BJ (cell line): ENCODE data around the gene CCNE1. TPM values are rescaled to one million over a fixed set of nuclear protein-coding genes. Genes with fewer than 3 reads are reported as not detected.

Experiments
- CTCF ChIA-PET: fragments of 350-600 bp; formaldehyde crosslinking; extraction: SDS; loops from one replicate; lab custom pipeline; 2021; ENCODE audit warnings: antibody characterized with exemption, inconsistent platforms; lab: Yijun Ruan, JAX
- POLR2A ChIA-PET: fragments of 300-600 bp; sonication (Branson Sonifier 250); formaldehyde crosslinking; extraction: SDS; loops from one replicate; lab custom pipeline; 2021; ENCODE audit warnings: antibody characterized with exemption; lab: Charles Lee
- DNase-seq: peaks from one replicate; pipeline ENCODE4 v3.0.0-alpha.2; 2011; ENCODE audit warnings: low read depth
- H3K27me3 ChIP-seq: 2 replicates; pipeline ENCODE4 v1.6.0; 2011; ENCODE audit warnings: low read length; ENCODE audit not compliant: control insufficient read depth, insufficient read depth
- H3K36me3 ChIP-seq: 2 replicates; pipeline ENCODE4 v1.5.1; 2011; ENCODE audit warnings: low read length; ENCODE audit not compliant: control insufficient read depth, insufficient read depth
- H3K4me3 ChIP-seq: 2 replicates; pipeline ENCODE4 v1.5.1; 2011; ENCODE audit warnings: low read depth, mild to moderate bottlenecking, control low read depth, low read length
- CTCF ChIP-seq: IDR thresholded peaks from 2 replicates; pipeline ENCODE4 v1.5.1; 2011; ENCODE audit warnings: low read depth, mild to moderate bottlenecking, control low read depth, inconsistent platforms, low read length, moderate library complexity; ENCODE audit not compliant: insufficient read depth
- polyA plus RNA-seq: library from polyadenylated mRNA; depleted of rRNA; stranded (reverse); fragments of >200 nt; gene quantifications from 2 replicates; pipeline ENCODE4 v1.2.3, GENCODE V29; 2011

Gene CCNE1
- polyA plus RNA-seq, 1 experiment: 5.0 TPM

DNA sequence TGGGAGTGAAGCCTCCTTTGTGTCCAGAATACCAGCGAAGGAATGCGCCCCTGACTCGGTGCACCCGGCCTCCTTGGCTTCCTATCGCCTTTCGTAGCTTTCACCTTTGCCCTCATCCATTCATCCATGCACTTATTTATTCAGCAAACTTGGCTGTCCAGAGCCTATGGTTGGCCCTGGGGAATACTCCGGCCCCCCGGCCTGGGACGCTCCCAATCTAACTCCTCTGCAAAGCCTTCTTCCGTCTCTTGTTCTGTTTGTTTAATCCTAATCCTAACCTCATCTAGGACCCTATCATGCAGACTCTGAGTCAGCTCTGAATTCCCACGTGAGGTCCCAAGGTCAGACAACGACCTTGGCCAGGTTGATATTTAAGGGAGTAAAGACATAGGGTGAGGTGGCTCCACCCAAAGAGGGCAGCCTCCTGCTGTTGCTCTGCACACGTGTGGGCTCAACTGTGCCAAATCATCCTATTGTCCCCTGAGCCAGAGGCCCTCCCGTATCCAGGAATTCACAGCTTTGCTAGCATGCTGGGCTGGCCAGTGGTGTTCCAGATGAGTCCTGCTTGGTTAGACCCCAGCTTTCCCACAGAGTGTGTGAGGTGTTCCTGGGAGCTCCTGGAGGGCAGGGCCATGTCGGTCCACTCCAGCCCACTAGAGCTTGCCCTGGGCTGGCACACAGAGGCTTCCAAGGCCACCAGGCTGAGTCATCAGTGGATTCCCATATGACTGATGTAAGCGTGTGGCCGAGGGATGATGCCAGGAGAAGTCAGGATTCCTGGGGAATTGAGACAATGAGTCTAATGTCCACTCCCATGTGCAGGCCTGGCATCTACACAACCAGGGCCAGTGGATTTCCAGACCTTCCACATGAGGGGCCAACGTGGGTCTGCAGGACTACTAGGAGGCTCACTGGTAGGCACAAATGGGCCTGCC, 6.5 kb upstream of the CCNE1 start:
- no peak for DNase-seq
- no peaks in the 10 kb centered on the region for H3K27me3 ChIP-seq
- TF ChIP-seq CTCF: no peak
- ChIA-PET POLR2A (no interaction called here), CTCF (no interaction called here)
- H3K36me3 ChIP-seq: no peaks in the 10 kb centered on the region
- no peak overlapping the region for H3K4me3 ChIP-seq

- H3K36me3 ChIP-seq: no peaks in the 10 kb centered on the region
- no peaks in the 10 kb centered on the region for H3K27me3 ChIP-seq
- ChIA-PET POLR2A (interaction anchor here (0.6 kb wide), 1 partner anchor 240 kb away, joined by 5 read pairs; no protein-coding TSS in a partner anchor), CTCF (no interaction called here)
- H3K4me3 ChIP-seq: no peak overlapping the region
- TF ChIP-seq CTCF: no peak
- no peak for DNase-seq
Observed at GRCh38 chr19:29806098-29806866, 5.5 kb upstream of the CCNE1 start.

DNA sequence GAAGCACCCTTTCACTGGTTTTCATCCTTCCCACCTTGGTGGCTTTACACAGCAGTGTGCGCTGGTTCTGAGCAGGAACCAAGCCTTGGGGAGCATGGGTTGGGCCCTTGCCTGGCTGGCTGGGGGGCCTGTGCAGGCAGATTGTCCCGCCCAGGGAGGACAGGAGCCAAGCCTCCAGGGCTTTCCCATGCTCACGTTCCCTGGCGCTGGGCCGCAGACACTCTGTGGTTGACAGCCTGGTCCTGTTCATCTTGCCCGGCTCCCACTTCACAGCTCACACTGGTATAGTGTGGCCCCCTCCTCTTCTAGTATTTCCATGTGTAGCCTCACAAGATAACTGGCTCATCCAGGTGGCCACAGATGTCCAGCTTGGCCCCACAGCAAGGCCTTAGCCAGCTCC, 4.6 kb upstream of the CCNE1 start:
- TF ChIP-seq CTCF: no peak
- DNase-seq: no peak
- H3K36me3 ChIP-seq: no peaks in the 10 kb centered on the region
- ChIA-PET CTCF (no interaction called here), POLR2A (no interaction called here)
- no peak overlapping the region for H3K4me3 ChIP-seq
- H3K27me3 ChIP-seq: no peaks in the 10 kb centered on the region

GRCh38 chr19:29807870-29808405, 3.9 kb upstream of the CCNE1 start:
- H3K27me3 ChIP-seq: no peaks in the 10 kb centered on the region
- CTCF ChIA-PET: interaction anchor here (1.8 kb wide), 1 partner anchor 36 kb away, joined by 4 read pairs; no protein-coding TSS in a partner anchor

More at GRCh38 chr19:29807870-29808405, 3.9 kb upstream of the CCNE1 start:
- no peak for TF ChIP-seq CTCF
- DNase-seq: no peak
- no peaks in the 10 kb centered on the region for H3K36me3 ChIP-seq
- no peak overlapping the region for H3K4me3 ChIP-seq
- POLR2A ChIA-PET: no interaction called here
